Transverse colon (tissue), 4 donors: ENCODE measurements around the gene DIP2B. TPM values are rescaled to one million over a fixed set of nuclear protein-coding genes. Genes with fewer than 3 reads are reported as not detected.

Experiments
- DNase-seq: peaks from one replicate; pipeline ENCODE4 v3.0.0-alpha.2; 2019
- H3K27ac ChIP-seq, 4 donors: fragments of 200-600 bp; sonication (generic); 2 replicates each; pipeline ENCODE4 v1.5.1; 2016 to 2018; ENCODE audit warnings: inconsistent platforms in 4 of 4
- H3K27me3 ChIP-seq: fragments of 200-600 bp; sonication (generic); 2 replicates; pipeline ENCODE4 v1.5.1; 2017; ENCODE audit warnings: inconsistent platforms
- H3K36me3 ChIP-seq, 4 donors: fragments of 200-600 bp; sonication (generic); 2 replicates each; pipeline ENCODE4 v1.5.1; 2017 to 2019; ENCODE audit warnings: inconsistent platforms in 4 of 4
- H3K4me1 ChIP-seq, 4 donors: fragments of 200-600 bp; sonication (generic); 2 replicates each; pipeline ENCODE4 v1.5.1; 2017 to 2020; ENCODE audit warnings: inconsistent platforms in 4 of 4
- H3K4me3 ChIP-seq, 4 donors: fragments of 200-600 bp; sonication (generic); 1 replicate in 1 of 4; 2 replicates in 3 of 4; pipeline versions ENCODE4 v1.5.1 to v1.6.1; 2017 to 2019; ENCODE audit warnings: inconsistent platforms in 4 of 4
- H3K9me3 ChIP-seq, 2 donors: fragments of 200-600 bp; sonication (generic); 2 replicates each; pipeline ENCODE4 v1.5.1; 2017 to 2019; ENCODE audit warnings: inconsistent platforms in 2 of 2
- EP300 ChIP-seq: sonication (generic); formaldehyde crosslinking; IDR thresholded peaks from one replicate; pipeline ENCODE4 v1.6.1; 2017; ENCODE audit warnings: antibody characterized with exemption, low read depth
- POLR2A ChIP-seq: fragments of 450-650 bp; IDR thresholded peaks from one replicate; pipeline ENCODE4 v1.6.1; 2016; ENCODE audit warnings: antibody characterized with exemption, mild to moderate bottlenecking, moderate library complexity
- POLR2AphosphoS5 ChIP-seq, 3 donors: sonication (generic); formaldehyde crosslinking; IDR thresholded peaks; one replicate each; pipeline ENCODE4 v1.6.1; 2016; ENCODE audit warnings: antibody characterized with exemption in 3 of 3
- WGBS, 2 donors: methylation state at CpG; one replicate each; pipeline ENCODE4 v1.1.5; 2018; ENCODE audit warnings: low coverage in 1 of 2; 5-methylcytosine and 5-hydroxymethylcytosine counted together
- in situ Hi-C, 4 donors: fragments of 200-750 bp; cut with MboI; loops; one replicate each; pipeline versions ENCODE4 v1.15.0 to v1.15.1; 2017; ENCODE audit warnings: low sequenced_read_pairs in 3 of 4, low pct_ligation_motif_present in 1 of 4, low pct_unique_long_range_greater_than_20kb in 1 of 4
- intact Hi-C: fragments of 100-400 bp; cut with DNase I; formaldehyde crosslinking; loops from one replicate; pipeline ENCODE4 v1.15.1; 2023; ENCODE audit warnings: low total_unique reads
- total RNA-seq, 4 donors: library from RNA; depleted of rRNA; stranded (reverse); fragments of >200 nt; gene quantifications; one replicate each; pipeline ENCODE4 v1.1.0, GENCODE V29; 2016
- TF ChIP-seq, protein P1 (sequence below), 5 experiments: fragments of 200-600 bp in 3 of 5; fragments of 450-650 bp in 2 of 5; sonication (generic) in 3 of 5; IDR thresholded peaks; 1 replicate in 2 of 5; 2 replicates in 3 of 5; pipeline ENCODE4 v1.5.1; 2016 to 2017; ENCODE audit warnings: antibody characterized with exemption in 5 of 5, inconsistent platforms in 3 of 5, mild to moderate bottlenecking in 2 of 5, moderate library complexity in 1 of 5

DIP2B gene
- total RNA-seq, 4 donors from 2014 or later: 40.0 to 129 (median 57.9) TPM

DNA sequence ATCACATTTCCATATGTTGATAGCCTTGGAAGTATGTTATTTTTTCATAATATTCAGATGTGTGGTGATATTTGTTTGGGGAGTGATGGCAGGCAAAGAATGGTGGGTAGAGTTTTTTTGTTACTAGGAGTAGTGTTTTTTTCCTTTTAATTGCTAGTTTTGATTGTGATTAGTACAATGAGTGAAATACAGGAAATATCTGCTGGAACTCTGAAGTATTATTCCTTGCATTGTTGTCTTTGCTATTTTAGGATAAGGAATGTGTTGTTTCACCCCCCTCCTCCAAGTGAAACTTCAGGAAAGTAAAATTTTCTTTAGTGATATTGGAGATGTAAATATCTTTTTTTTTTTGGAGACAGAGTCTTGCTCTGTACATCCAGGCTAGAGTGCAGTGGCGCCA is 105.4 kb downstream of the DIP2B start:
- in situ Hi-C loops (no loop called here), intact Hi-C loops (no loop called here)
- no peak overlapping the region for H3K27ac ChIP-seq
- 78 to 87% methylated on average over 1 of the region's 1 CpG for WGBS, 2 donors
- H3K4me1 ChIP-seq: peaks cover 0 to 14% (median 4%) of the 10 kb centered on the region in 4 donors
- no peaks in the 10 kb centered on the region for H3K27me3 ChIP-seq
- TF ChIP-seq EP300: no peak
- TF ChIP-seq POLR2AphosphoS5 (IDR thresholded peaks at IDR 0.05): no peak
- DNase-seq: no peak
- no peaks in the 10 kb centered on the region for H3K36me3 ChIP-seq
- H3K4me3 ChIP-seq: no peak overlapping the region
- no peaks in the 10 kb centered on the region for H3K9me3 ChIP-seq

GRCh38 chr12:50611021-50611744 is 106.4 kb downstream of the DIP2B start:
- Histone ChIP-seq H3K27me3 (no peaks in the 10 kb centered on the region), H3K27ac (no peak overlapping the region), H3K4me3 (no peak overlapping the region), H3K9me3 (no peaks in the 10 kb centered on the region), H3K4me1 (peaks cover 0 to 17% (median 12%) of the 10 kb centered on the region in 4 donors), H3K36me3 (no peaks in the 10 kb centered on the region)
- TF ChIP-seq POLR2A: no peak
- TF ChIP-seq, protein P1, sequence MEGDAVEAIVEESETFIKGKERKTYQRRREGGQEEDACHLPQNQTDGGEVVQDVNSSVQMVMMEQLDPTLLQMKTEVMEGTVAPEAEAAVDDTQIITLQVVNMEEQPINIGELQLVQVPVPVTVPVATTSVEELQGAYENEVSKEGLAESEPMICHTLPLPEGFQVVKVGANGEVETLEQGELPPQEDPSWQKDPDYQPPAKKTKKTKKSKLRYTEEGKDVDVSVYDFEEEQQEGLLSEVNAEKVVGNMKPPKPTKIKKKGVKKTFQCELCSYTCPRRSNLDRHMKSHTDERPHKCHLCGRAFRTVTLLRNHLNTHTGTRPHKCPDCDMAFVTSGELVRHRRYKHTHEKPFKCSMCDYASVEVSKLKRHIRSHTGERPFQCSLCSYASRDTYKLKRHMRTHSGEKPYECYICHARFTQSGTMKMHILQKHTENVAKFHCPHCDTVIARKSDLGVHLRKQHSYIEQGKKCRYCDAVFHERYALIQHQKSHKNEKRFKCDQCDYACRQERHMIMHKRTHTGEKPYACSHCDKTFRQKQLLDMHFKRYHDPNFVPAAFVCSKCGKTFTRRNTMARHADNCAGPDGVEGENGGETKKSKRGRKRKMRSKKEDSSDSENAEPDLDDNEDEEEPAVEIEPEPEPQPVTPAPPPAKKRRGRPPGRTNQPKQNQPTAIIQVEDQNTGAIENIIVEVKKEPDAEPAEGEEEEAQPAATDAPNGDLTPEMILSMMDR (IDR thresholded peaks at IDR 0.05): no peak
- no peak for TF ChIP-seq EP300
- TF ChIP-seq POLR2AphosphoS5 (IDR thresholded peaks at IDR 0.05): no peak
- WGBS, 2 donors: 69 to 79% methylated on average over 9 to 10 of the region's 10 CpGs
- intact Hi-C loops (no loop called here), in situ Hi-C loops (no loop called here)
- DNase-seq: no peak

DNA sequence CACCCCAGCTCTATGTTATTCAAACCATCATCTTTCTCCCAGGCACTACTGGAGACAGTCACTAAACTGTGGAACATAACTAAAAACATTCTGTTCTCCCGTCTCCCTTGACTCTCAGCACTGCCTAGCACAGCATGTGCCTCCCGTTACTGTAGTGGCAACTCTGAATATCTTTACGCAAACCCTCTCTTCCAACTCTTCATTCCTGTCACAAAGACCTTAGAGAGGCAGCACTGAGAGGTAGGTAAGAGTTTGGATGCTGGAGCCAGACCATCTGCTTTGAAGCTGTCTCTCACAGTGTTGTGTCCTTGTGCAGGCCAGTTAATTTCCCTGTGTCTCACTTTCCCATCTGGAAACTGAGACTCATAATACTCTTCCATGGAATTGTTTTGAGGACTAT is 108.1 kb downstream of the DIP2B start:
- Histone ChIP-seq H3K4me3 (no peak overlapping the region), H3K27me3 (no peaks in the 10 kb centered on the region), H3K9me3 (no peaks in the 10 kb centered on the region), H3K4me1 (peaks cover 0 to 17% (median 9%) of the 10 kb centered on the region in 4 donors), H3K27ac (no peak overlapping the region), H3K36me3 (no peaks in the 10 kb centered on the region)
- DNase-seq: no peak
- WGBS, 2 donors: 93 to 96% methylated on average over 3 of the region's 3 CpGs
- in situ Hi-C loops (no loop called here), intact Hi-C loops (no loop called here)
- TF ChIP-seq EP300: no peak
- TF ChIP-seq POLR2A: no peak
- TF ChIP-seq, protein P1 (IDR thresholded peaks at IDR 0.05): no peak
- TF ChIP-seq POLR2AphosphoS5 (IDR thresholded peaks at IDR 0.05): no peak

DNA sequence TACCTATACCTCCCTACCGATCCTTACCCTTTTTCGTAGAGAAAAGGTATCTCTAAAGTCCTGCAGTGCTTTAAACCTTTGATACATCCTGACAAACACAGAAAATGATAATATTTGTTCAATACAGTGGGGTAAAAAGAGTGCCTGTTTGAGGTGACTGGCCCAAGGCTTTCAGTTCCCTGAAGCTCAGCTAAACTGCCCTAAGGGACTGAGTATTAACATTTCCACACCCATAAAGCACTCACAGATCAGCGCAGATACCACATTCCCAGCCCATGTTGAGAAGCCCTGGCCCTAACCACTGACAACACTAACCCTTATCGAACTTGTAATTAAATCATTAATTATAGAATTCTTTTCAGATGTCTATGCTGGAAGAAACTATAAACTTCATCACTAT is 108.7 kb downstream of the DIP2B start:
- no peak for DNase-seq
- Histone ChIP-seq H3K27me3 (no peaks in the 10 kb centered on the region), H3K36me3 (no peaks in the 10 kb centered on the region), H3K27ac (no peak overlapping the region), H3K9me3 (no peaks in the 10 kb centered on the region), H3K4me1 (peaks cover 0 to 18% (median 12%) of the 10 kb centered on the region in 4 donors), H3K4me3 (no peak overlapping the region)
- TF ChIP-seq, protein P1 (IDR thresholded peaks at IDR 0.05): no peak
- TF ChIP-seq EP300: no peak
- no peak for TF ChIP-seq POLR2A
- no peak for TF ChIP-seq POLR2AphosphoS5 (IDR thresholded peaks at IDR 0.05)
- WGBS, 2 donors: 90 to 97% methylated on average over 4 of the region's 4 CpGs
- in situ Hi-C loops: no loop called here
- intact Hi-C loops: no loop called here
